CD4-positive, alpha-beta T cell treated with Interleukin-17A for 1 hour (primary cell): ENCODE results near the gene ARL15.

Source experiments
- DNase-seq: peaks from one replicate; pipeline ENCODE4 v3.0.0-alpha.2; 2020

ARL15 gene

GRCh38 chr5:54195701-54196100 is 114.7 kb downstream of the ARL15 start:
- no peak for DNase-seq

GRCh38 chr5:54194318-54194717 is 116.1 kb downstream of the ARL15 start:
- no peak for DNase-seq

GRCh38 chr5:54187694-54188093 is 122.7 kb downstream of the ARL15 start:
- DNase-seq, result no peak

- DNase-seq, result no peak
Observed at GRCh38 chr5:54186912-54187445, 123.4 kb downstream of the ARL15 start.

GRCh38 chr5:54186108-54186507 is 124.3 kb downstream of the ARL15 start:
- DNase-seq, result no peak

DNA sequence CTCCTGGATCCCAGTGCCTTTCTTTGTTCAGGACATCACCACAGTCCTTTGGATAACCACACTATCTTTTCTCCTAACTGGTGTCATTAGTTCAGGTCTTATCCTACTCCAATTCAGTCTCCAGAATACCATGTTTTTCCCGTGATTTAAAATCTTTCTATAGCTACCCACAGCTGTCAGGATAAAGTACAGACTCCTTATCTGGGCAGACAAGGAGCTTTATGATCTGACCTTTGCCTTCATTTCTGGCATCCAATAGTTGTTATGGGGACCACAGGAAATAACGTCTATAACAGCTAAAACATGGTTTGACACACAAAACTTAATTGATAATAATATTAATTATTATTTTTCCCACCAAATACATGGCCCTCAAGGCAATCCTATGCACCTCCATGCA is 125.6 kb downstream of the ARL15 start:
- no peak for DNase-seq

- no peak for DNase-seq
Observed at GRCh38 chr5:54180630-54181031, 129.7 kb downstream of the ARL15 start.

- DNase-seq, result no peak
Observed at GRCh38 chr5:54178991-54179390, 131.4 kb downstream of the ARL15 start.

DNA sequence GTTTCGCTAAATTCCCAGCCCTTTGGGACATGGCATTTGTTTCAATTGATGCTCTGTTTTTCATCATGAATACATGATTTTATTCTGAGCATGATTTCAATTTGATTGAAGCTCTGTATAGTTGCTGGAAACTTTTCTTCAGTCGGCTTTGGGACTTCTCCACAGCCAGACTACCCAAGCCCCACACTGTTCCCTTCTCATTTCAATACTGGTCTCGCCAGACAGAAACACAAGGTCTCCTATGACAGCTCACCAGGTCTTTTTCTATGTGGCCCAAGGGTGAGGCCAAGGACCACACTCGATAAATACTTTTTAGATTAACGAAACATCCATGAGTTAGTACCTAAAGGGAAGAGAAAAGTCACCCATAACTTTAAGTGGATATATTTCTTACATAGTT is 132.2 kb downstream of the ARL15 start:
- DNase-seq, result no peak

DNA sequence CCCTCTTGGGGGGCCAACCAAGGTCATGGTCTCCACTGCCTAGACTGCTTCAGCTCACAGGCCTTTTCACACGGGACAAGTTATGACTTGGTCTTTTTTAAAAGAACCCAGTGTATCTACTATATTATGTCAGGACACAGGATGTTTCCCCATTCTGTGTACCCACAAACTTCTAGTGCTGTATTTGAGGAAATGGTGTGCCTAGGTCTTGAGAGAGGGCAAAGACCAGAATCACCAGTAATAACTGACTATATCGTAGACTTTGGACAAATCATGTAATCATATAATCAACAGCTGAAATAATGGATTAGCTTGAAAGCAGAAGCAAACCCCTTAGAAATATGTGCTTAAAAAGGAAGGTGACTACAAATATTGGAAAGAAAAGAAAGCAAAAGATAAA is 133.3 kb downstream of the ARL15 start:
- DNase-seq, result no peak

- DNase-seq, result no peak
Observed at GRCh38 chr5:54176066-54176830, 134.1 kb downstream of the ARL15 start.

GRCh38 chr5:54173251-54173650 is 137.1 kb downstream of the ARL15 start:
- DNase-seq, result no peak

DNA sequence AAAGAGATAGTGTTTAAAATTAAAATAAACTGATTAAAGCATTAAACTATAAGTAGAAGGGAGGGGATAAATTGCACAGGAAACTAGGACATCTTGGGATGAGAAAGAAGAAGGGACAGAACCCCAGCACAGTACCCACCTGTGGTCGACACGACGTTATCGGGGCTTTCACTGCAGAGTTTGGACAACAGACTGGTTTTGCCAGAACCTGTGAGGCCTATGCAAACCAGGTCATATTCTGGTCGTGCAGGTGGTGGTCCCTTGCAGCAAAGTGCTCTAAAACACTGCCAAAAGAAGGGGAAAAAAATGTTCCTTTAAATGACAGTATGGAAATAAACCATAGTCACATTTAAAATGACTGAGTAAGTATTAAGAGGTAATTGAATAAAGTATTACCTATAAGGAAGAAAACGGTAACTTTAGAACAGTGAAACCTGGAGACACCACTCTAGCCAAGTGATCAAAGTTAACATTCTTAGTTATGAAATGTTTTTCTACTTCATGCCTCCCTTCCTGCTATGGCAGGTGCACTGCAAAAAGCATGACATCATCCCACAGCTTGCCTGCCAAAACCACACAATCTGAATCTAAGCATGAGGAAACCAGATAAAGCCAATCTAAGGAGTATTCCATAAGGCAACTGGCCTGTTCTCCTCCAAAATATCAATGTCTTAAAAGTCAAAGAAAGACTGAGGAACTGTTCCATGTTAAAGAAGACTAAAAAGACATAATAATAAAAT is 138.6 kb downstream of the ARL15 start:
- DNase-seq, result no peak

- no peak for DNase-seq
Observed at GRCh38 chr5:54165687-54166086, 144.7 kb downstream of the ARL15 start.

- no peak for DNase-seq
Observed at GRCh38 chr5:54162184-54162583, 148.2 kb downstream of the ARL15 start.

DNA sequence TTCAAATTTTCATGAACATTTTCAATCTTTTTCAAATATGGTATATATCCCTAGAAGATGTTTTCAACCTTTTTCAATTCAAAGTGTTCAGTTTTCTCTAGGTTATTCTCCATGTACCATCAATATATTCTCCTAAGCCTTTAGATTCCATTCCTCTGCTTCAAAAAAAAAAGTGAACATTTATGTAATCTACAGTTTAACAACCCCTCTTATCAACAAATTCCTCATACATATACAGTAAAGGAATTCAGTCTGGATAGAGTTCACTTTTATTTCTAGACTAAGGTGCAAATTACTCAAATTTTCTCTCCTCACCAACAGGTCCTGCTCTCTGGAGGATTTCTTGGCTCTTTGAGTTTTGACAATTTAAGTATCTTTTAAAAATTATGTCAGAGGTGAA is 150.0 kb downstream of the ARL15 start:
- DNase-seq, result no peak

DNA sequence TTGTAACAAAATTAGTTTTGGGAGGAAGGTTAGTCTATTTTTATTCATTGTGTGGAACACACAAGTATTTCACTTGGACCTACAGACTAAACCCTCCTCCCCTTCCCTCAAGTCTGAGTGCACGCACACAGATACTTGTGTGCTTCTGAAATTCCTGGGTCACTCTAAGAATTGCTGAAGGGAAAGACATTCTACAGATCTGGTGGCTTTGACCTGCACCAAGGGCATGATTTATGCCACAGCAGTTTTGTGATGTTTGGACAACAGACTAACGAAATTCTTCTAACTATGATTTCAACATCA is 150.5 kb downstream of the ARL15 start:
- no peak for DNase-seq

GRCh38 chr5:54159153-54159892 is 151.1 kb downstream of the ARL15 start:
- no peak for DNase-seq

DNA sequence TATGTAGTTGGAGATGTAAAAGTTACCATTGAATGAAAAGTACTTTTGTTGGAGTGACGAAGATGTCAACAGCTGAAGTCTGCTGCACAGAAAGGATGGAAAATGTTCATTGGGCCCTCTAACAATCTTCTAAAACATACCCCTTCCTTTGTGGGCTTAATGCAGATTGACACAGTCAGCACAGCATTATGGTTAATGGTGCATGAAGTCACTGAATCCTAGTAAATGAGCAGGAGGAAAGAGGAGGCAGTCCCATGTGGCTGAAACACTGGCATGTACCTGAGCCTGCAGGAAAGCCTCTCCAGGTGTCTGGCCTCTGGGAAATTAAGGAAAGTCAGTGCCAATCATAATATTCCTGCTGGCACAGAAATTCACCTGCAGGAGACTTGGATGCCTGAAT is 153.8 kb downstream of the ARL15 start:
- no peak for DNase-seq

- no peak for DNase-seq
Observed at GRCh38 chr5:54150841-54151240, 159.5 kb downstream of the ARL15 start.

DNA sequence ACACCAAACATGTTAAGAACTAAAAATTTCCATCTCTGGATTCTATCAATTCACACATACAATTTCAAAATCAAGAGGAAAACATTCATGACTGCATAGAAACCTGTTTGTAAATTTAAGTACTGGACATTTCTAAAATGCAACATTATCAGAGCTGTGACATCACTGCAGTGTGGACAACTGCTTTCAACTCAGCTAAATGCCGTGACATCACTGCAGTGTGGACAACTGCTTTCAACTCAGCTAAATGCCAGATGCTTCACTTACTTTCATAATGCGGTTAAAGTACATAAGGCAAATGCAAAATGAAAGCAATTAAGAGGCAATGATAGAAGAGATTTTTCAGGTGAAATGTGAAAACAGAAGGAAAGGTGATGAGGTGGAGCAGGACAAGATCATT is 161.5 kb downstream of the ARL15 start:
- DNase-seq, result no peak

DNA sequence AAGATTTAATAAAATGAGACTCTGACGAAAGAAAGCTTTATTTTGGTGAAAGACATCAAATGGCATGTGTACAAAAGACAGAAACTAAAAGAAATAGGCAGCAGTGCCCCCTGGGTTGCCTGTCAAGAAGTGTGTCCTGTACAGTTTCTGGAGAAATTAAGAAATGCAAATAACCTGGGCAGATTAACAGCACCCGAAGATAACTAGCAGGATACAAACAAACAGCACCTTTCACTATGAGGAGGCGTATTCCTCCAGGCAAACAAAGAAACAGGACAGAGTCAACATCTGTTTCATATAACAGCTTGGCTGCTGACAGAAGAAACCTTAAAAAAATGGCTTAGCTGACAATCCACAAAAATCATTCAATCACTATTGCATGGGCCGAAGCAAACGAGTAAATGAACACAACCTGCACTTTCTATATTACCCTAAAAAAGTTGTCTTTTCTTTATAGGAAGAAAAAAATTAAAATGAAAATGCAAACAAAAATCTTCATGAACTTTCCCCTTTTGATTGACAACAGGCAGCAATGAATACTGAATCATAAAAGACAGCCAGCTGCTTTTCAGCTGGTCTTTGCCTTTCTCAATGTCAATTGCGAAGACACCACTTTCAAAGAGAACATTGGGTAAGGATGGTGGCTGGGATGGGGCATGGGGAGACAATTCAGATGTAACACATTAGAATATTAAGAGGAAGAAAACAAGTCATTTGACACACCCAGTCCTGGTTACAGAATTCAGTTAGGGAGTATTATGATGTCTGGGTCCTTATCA is 162.1 kb downstream of the ARL15 start:
- no peak for DNase-seq

GRCh38 chr5:54146916-54147315 is 163.5 kb downstream of the ARL15 start:
- DNase-seq, result no peak
